ENCODE results near the gene ARRDC1.
"Not testable (repeated sequence)": the region's sequence is repeated elsewhere in the genome, so short reads cannot be mapped to it uniquely, and the experiment has no call there.

ARRDC1 gene

GRCh38 chr9:137605121-137606004 is at the start of gene ARRDC1:
Gene ARRDC1, plus strand, starts transcription at chr9:137605686. Its CDS starts 32 bp downstream, at chr9:137605718.
- Mint-ChIP-seq H3K4me1 (peaks cover 34% of the 10 kb centered on the region), H3K9me3 (no peaks in the 10 kb centered on the region), H3K27ac (no peak within 1 kb of the TSS), H3K27me3 (no peaks in the 10 kb centered on the region), H3K4me3 (peak within 1 kb of the TSS; percentile 76 to 84)
- peak; percentile 87 to 92 for DNase-seq
- peak; percentile 93 for ATAC-seq

DNA sequence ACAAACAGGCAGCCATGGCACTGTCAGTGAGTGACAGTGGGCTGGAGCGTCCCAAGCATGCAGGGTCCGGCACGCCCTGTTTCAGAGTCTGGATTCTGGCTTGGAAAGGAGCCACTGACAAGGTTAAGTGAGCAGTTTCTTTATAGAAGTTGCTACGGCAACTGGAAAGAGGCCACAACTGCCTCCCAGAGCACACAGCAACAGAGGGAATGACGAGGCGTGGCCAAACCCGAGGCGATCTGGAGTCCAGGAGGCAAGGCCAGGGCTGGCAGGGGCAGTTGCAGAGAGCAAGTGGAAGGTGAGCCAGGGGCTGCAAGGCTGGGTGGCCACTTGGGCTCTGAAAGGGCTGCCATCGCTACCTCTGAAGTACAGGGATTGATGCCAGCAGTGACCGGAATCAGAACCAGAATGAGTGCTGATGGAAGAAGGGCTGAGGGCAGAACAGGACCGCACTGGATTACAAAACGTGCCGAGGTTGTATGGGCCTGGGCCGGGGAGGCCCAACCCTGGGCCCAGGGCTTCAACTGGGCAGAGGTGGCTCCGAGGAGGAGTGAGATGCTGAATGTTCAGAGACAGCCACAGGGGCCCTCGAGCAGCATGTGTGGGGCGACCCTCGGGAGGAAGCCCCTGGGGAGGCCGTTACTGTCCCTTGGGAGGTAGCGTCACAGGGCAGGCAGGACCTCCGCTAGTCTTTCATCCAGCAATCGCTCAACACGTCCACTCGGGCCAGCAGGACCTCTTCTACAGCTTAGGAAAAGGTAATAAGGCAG is 49.2 kb upstream of the ARRDC1 start:
- Mint-ChIP-seq H3K4me1 (peaks cover 9% of the 10 kb centered on the region), H3K27ac (peak overlapping the region in 1 of 2 donors; percentile 42), H3K4me3 (no peak overlapping the region), H3K9me3 (no peaks in the 10 kb centered on the region), H3K27me3 (no peaks in the 10 kb centered on the region)
- DNase-seq (no peak), ATAC-seq (no peak)

DNA sequence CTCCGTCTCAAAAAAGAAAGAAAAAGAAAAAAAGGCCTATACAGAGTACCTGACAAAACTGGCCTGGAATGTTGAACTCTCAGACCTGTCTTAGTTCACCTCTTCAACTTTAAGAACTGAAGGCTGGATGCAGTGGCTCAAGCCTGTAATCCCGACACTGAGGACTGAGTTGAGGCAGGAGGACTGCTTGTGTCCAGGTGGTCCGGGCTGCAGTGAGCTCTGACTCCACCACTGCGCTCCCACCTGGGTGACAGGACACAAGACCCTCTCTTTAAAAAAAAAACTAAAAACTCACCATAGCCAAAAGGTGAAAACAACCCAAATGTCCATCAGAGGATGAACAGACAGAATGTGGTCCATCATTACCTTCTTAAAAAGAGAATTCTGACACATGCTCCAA is 47.4 kb upstream of the ARRDC1 start:
- H3K4me1 Mint-ChIP-seq: no peaks in the 10 kb centered on the region
- ATAC-seq (no peak), DNase-seq (no peak)
- H3K9me3 Mint-ChIP-seq: no peaks in the 10 kb centered on the region
- no peak overlapping the region for H3K27ac Mint-ChIP-seq
- no peaks in the 10 kb centered on the region for H3K27me3 Mint-ChIP-seq
- no peak overlapping the region for H3K4me3 Mint-ChIP-seq

DNA sequence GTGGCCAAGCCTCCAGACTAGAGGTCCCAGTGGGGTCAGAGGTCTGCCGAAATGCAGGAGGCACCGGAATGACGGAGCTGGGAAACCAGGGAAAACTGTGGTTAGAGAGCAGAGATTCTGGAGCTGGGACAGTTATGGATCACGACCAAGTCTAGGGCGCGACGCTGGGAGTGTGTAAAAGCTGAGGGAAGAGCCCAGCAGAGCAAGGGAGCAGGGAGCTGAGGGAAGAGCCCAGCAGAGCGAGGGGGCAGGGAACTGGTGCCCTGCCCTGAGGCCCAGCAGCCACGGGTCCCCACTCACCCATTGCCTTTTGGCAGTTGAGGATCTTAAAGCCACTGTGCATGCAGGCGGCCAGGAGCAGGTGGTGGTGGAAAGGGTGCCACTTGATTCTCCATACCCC is 41.4 kb upstream of the ARRDC1 start:
- H3K27ac Mint-ChIP-seq: no peak overlapping the region
- H3K27me3 Mint-ChIP-seq: no peaks in the 10 kb centered on the region
- no peak for ATAC-seq
- H3K9me3 Mint-ChIP-seq: no peaks in the 10 kb centered on the region
- no peak for DNase-seq
- H3K4me1 Mint-ChIP-seq: no peaks in the 10 kb centered on the region
- H3K4me3 Mint-ChIP-seq: no peak overlapping the region

GRCh38 chr9:137564817-137565411 is 40.6 kb upstream of the ARRDC1 start:
- no peak for ATAC-seq

DNA sequence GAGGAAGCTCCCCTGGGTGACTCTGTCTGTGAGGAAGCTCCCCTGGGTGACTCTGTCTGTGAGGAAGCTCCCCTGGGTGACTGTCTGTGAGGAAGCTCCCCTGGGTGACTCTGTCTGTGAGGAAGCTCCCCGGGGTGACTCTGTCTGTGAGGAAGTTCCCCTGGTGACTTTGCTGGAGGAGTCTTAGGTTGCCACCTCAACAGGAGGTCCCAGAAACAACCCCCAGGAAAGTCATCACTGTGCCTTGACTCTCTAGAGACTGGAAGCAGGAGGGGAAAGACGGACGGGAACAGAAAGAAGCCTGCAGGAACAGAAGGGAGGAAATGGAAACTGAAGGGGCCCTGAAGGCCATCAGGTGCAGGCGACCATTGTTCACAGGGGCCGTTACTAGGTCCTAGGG is 37.0 kb upstream of the ARRDC1 start:
- H3K4me3 Mint-ChIP-seq, H3K9me3 Mint-ChIP-seq, DNase-seq, ATAC-seq, H3K4me1 Mint-ChIP-seq, H3K27me3 Mint-ChIP-seq: not testable (repeated sequence)
- H3K27ac Mint-ChIP-seq: peak overlapping the region in 1 of 2 donors; percentile 89

More at GRCh38 chr9:137564817-137565411, 40.6 kb upstream of the ARRDC1 start:
- Mint-ChIP-seq H3K27ac (peak overlapping the region in 1 of 2 donors; percentile 44), H3K27me3 (no peaks in the 10 kb centered on the region), H3K4me1 (no peaks in the 10 kb centered on the region), H3K9me3 (no peaks in the 10 kb centered on the region), H3K4me3 (no peak overlapping the region)
- no peak for DNase-seq

DNA sequence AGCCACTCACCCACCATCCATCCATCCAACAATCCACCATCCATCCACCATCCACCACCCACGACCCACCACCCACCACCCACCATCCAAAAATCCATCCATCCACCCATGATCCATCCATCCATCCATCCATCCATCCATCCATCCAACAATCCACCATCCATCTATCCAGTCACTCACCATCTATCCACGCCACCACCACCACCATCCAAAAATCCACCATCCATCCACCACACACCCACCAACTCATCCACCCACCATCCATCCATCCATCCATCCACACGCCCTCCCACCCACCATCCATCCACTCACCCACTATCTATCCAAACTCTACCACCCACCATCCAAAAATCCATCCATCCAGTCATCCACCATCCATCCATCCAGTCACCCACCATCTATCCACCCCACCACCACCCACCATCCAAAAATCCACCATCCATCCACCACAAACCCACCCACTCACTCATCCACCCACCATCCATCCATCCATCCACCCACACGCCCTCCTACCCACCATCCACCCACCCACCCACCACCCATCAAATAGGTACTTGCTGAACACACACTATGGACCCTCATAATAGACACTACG is 35.8 kb upstream of the ARRDC1 start:
- ATAC-seq: no peak
- no peak overlapping the region for H3K4me3 Mint-ChIP-seq
- peaks cover 2% of the 10 kb centered on the region for H3K4me1 Mint-ChIP-seq
- no peak for DNase-seq
- H3K9me3 Mint-ChIP-seq: no peaks in the 10 kb centered on the region
- H3K27ac Mint-ChIP-seq: peak overlapping the region in 1 of 2 donors; percentile 80
- no peaks in the 10 kb centered on the region for H3K27me3 Mint-ChIP-seq

DNA sequence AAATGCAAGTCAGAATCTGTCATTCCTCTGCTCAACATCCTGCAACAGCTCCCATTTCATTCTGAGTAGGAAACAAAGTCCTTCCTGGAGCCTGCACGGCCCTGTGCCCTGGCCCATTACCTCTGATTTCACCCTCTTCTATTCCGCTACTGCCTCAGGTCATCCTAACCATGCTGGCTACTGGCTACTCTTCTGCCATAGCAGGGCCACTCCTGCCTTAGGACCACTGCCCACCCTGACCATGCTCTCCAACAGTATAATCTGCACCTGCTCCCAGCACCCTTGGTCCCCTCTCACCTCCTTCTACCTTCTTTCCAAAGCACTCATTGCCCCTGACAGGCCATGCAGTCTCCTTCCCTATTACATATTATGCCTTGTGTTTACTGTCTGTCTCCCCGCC is 34.9 kb upstream of the ARRDC1 start:
- peaks cover 10% of the 10 kb centered on the region for H3K4me1 Mint-ChIP-seq
- no peak overlapping the region for H3K27ac Mint-ChIP-seq
- no peaks in the 10 kb centered on the region for H3K9me3 Mint-ChIP-seq
- no peaks in the 10 kb centered on the region for H3K27me3 Mint-ChIP-seq
- no peak overlapping the region for H3K4me3 Mint-ChIP-seq
- DNase-seq: no peak
- no peak for ATAC-seq

GRCh38 chr9:137574192-137574591 is 31.3 kb upstream of the ARRDC1 start:
- Mint-ChIP-seq H3K27me3 (no peaks in the 10 kb centered on the region), H3K27ac (no peak overlapping the region), H3K4me1 (peaks cover 41% of the 10 kb centered on the region), H3K4me3 (no peak overlapping the region), H3K9me3 (no peaks in the 10 kb centered on the region)
- DNase-seq (no peak), ATAC-seq (no peak)

DNA sequence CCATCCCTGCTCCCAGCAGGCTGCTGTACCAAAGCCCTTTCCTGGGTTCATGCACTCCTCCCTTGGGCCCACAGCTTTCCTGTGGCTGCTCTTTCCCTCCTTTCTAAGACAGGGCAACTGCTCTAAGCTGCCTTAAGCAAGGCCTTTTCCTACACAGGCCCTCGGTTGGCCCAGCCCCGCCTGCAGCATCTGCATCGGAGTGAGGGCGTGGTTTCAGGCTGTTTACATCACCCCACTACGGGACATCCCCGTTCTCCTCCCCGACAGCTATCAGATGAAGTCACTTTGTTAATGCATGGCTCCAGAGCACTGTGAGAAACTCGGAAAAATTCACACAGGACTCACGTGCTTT is 30.1 kb upstream of the ARRDC1 start:
- no peak for ATAC-seq
- H3K4me1 Mint-ChIP-seq: peaks cover 47% of the 10 kb centered on the region
- no peak overlapping the region for H3K4me3 Mint-ChIP-seq

GRCh38 chr9:137575716-137576411 is 29.6 kb upstream of the ARRDC1 start:
- Mint-ChIP-seq H3K27ac (peak overlapping the region; percentile 32 to 46), H3K4me3 (peak overlapping the region in 1 of 2 donors; percentile 18), H3K27me3 (no peaks in the 10 kb centered on the region), H3K4me1 (peaks cover 47% of the 10 kb centered on the region), H3K9me3 (no peaks in the 10 kb centered on the region)
- DNase-seq (no peak), ATAC-seq (no peak)

More for the DNA sequence above, 30.1 kb upstream of the ARRDC1 start:
- Mint-ChIP-seq H3K27me3 (no peaks in the 10 kb centered on the region), H3K9me3 (no peaks in the 10 kb centered on the region), H3K27ac (peak overlapping the region; percentile 32 to 46)
- no peak for DNase-seq

DNA sequence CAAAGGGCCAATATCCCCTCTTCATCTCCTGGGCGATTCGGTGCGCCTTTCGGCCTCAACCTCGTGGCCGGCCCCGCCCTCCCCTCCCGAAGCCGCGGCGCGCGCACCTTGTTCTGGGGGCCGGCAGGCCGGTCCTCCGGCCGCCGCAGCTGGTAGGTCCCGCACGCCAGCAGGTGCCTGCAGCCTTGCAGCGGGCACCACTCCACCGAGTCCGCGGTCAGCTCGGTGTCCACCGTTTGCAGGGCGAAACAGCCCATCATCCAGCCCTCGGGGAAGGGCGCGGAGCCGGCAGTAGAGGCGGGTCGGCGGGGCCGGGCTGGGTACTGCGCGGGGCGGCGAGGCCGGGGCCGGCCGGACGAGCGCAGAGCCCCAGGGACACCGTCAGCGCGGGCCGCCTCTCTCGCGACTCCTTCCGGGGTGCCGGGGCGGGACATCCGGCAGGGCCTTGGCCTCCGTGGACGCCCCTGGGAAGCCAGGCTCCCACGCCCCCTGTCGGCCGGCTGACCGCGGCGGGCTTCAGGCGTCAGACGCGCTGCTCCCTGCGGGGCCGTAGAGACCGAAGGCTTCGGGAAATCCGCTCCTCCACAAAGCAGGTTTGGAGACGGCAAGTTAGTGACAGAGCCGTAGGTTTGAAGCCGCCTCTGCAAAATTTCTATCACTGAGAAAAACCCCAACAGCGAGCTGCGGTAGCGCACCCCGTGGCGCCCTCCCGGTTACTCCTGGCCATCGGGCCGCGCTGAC is 26.8 kb upstream of the ARRDC1 start, which contains the start of gene DPH7:
Gene DPH7 (minus strand): TSS at position 408 of the 741 bp plus-strand sequence. CDS start 148 bp downstream, at position 260.
- H3K4me3 Mint-ChIP-seq: peak within 1 kb of the TSS; percentile 82 to 88
- H3K4me1 Mint-ChIP-seq: peaks cover 55% of the 10 kb centered on the region
- ATAC-seq (peak; percentile 99), DNase-seq (peak; percentile 94 to 95)
- no peaks in the 10 kb centered on the region for H3K27me3 Mint-ChIP-seq
- no peaks in the 10 kb centered on the region for H3K9me3 Mint-ChIP-seq
- peak within 1 kb of the TSS; percentile 78 to 95 for H3K27ac Mint-ChIP-seq

- DNase-seq: no peak
- H3K27ac Mint-ChIP-seq: peak overlapping the region in 1 of 2 donors; percentile 95
- H3K9me3 Mint-ChIP-seq: no peaks in the 10 kb centered on the region
- no peak for ATAC-seq
- H3K4me3 Mint-ChIP-seq: peak overlapping the region; percentile 82 to 88
- H3K27me3 Mint-ChIP-seq: no peaks in the 10 kb centered on the region
- peaks cover 55% of the 10 kb centered on the region for H3K4me1 Mint-ChIP-seq
Measured at GRCh38 chr9:137579259-137579604, 26.3 kb upstream of the ARRDC1 start.

GRCh38 chr9:137580209-137580953 is 25.1 kb upstream of the ARRDC1 start:
- Mint-ChIP-seq H3K9me3 (no peaks in the 10 kb centered on the region), H3K4me1 (peaks cover 46% of the 10 kb centered on the region), H3K4me3 (no peak overlapping the region), H3K27ac (no peak overlapping the region), H3K27me3 (no peaks in the 10 kb centered on the region)
- DNase-seq: no peak
- no peak for ATAC-seq

Data from stimulated activated naive CD8-positive, alpha-beta T cell treated with anti-CD3 and anti-CD28 coated beads, Interleukin-15, amount 100 ng/mL, for 72 hours (primary cell).